GM10248 (cell line): ENCODE results near the gene RALBP1.
"Not testable (repeated sequence)": the region's sequence is repeated elsewhere in the genome, so short reads cannot be mapped to it uniquely, and the experiment has no call there.

Experiments used
- CTCF ChIA-PET: fragments of 300-600 bp; sonication (Branson Sonifier 250); formaldehyde crosslinking; extraction: SDS; loops from one replicate; lab custom pipeline; 2021; ENCODE audit warnings: antibody characterized with exemption; lab: Yijun Ruan, JAX
- POLR2A ChIA-PET: fragments of 350-650 bp; sonication (Branson Sonifier 250); formaldehyde crosslinking; extraction: SDS; loops from one replicate; lab custom pipeline; 2020; ENCODE audit warnings: antibody characterized with exemption; lab: Yijun Ruan, JAX
- DNase-seq: peaks from one replicate; pipeline ENCODE4 v3.0.0; 2012; ENCODE audit errors: extremely low spot score
- TF ChIP-seq, protein P1 (sequence below): IDR thresholded peaks from 2 replicates; pipeline ENCODE4 v1.5.1; 2012; ENCODE audit warnings: mild to moderate bottlenecking, low read depth; ENCODE audit errors: extremely low read depth, missing control alignments, control extremely low read depth

Gene RALBP1

DNA sequence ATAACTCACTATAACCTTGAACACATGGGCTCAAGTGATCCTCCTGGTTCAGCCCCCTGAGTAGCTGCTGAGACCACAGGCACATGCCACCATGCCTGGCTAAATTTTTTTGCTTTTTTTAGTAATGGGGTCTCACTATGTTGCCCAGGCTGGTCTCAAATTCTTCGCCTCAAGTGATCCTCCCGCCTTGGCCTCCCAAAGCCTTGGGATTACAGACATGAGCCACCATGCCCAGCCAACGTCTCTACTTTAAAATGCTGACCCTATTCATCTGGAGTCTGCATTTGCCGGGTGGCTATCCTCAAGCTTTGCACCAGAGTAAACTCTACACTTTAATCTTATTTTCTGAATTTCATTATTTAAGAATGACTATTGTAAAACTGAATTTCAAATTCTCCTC is 37.6 kb upstream of the RALBP1 start:
- ChIA-PET CTCF (interaction anchor here (0.7 kb wide), 1 partner anchor 10 kb away, joined by 3 read pairs; no protein-coding TSS in a partner anchor), POLR2A (no interaction called here)
- DNase-seq: no peak
- TF ChIP-seq, protein P1, sequence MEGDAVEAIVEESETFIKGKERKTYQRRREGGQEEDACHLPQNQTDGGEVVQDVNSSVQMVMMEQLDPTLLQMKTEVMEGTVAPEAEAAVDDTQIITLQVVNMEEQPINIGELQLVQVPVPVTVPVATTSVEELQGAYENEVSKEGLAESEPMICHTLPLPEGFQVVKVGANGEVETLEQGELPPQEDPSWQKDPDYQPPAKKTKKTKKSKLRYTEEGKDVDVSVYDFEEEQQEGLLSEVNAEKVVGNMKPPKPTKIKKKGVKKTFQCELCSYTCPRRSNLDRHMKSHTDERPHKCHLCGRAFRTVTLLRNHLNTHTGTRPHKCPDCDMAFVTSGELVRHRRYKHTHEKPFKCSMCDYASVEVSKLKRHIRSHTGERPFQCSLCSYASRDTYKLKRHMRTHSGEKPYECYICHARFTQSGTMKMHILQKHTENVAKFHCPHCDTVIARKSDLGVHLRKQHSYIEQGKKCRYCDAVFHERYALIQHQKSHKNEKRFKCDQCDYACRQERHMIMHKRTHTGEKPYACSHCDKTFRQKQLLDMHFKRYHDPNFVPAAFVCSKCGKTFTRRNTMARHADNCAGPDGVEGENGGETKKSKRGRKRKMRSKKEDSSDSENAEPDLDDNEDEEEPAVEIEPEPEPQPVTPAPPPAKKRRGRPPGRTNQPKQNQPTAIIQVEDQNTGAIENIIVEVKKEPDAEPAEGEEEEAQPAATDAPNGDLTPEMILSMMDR: no peak

DNA sequence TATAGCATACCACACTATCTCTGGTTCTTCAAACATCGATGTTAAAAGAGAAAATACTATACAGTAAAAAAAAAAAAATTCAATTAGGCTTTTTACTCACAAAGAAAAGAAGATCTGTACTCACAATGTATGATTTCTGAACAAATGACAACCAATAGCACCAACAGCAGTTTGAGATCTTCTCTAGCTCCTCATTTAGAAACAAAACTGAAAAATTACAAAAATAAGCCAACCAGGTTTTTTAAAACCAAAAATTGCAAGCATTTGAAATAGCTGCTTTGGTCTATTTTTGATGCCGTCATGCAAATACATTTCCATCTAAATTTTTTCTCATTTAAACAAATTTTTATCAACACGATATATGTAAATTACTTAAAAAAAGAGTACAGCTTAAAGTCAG is 34.3 kb upstream of the RALBP1 start:
- POLR2A ChIA-PET: interaction anchor here (0.7 kb wide), 1 partner anchor 43 kb away, joined by 3 read pairs; no protein-coding TSS in a partner anchor
- CTCF ChIA-PET: no interaction called here
- TF ChIP-seq, protein P1: no peak
- no peak for DNase-seq

DNA sequence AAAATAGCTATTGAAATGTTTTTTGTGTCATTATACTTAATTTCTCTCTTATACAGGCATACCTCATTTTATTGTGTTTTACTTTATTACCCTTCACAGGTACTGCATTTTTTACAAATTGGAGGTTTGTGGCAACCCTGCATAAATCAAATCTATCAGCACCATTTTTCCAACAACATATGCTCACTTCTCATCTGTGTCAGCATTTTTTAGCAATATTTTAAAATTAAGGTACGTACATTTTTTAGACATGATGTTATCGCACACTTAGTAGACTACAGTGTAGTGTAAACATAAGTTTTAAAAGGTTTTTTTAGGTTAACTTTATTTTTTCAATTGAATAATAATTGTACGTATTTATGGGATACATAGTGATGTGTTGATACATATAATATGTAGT is 30.8 kb upstream of the RALBP1 start:
- POLR2A ChIA-PET: no interaction called here
- TF ChIP-seq, protein P1: no peak
- no peak for DNase-seq
- CTCF ChIA-PET: interaction anchor here (1.0 kb wide), 1 partner anchor 80 kb away, joined by 3 read pairs; no protein-coding TSS in a partner anchor

DNA sequence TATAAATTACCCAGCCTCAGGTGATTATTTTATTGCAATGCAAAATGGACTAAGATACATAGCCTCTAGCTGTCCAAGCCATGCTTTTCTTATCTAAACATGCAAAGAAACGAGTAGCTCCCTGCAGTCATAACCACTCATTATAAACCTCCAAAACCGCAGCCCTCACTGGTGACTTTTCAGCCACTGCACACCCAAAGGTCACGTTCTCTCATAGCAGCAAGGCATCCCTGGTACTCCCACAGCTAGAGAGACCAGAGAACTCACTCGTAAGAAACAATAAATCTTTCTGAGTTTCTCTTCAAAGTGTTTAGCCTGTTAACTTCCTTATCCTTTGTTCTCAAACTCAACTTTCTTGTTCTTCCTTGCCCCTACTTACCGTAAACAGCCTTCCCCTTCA is 28.5 kb upstream of the RALBP1 start:
- POLR2A ChIA-PET: no interaction called here
- TF ChIP-seq, protein P1: no peak
- CTCF ChIA-PET: interaction anchor here (2.9 kb wide), 1 partner anchor 17 kb away, joined by 9 read pairs; no protein-coding TSS in a partner anchor
- no peak for DNase-seq

DNA sequence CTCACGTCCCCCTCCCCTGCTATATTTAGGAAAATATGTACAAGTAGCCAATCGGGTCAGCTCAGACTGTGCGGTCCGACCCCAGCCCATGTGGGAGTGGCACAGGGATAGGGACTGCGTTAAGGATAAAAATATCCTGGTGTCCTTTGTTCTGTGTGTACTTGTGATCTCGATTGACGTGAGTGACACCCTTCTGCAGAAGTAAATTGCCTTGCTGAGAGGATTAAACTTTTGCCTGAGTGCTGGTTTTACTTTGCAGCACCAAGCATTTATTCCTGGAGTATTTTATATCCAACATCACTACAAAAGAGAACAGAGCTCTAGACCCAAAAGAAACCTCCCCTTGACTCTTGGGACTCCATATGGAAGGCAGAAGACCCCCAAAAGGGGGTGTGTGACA is 28.0 kb upstream of the RALBP1 start:
- ChIA-PET CTCF (interaction anchor here (2.9 kb wide), 1 partner anchor 16 kb away, joined by 9 read pairs; no protein-coding TSS in a partner anchor), POLR2A (no interaction called here)
- DNase-seq: no peak
- TF ChIP-seq, protein P1: no peak

DNA sequence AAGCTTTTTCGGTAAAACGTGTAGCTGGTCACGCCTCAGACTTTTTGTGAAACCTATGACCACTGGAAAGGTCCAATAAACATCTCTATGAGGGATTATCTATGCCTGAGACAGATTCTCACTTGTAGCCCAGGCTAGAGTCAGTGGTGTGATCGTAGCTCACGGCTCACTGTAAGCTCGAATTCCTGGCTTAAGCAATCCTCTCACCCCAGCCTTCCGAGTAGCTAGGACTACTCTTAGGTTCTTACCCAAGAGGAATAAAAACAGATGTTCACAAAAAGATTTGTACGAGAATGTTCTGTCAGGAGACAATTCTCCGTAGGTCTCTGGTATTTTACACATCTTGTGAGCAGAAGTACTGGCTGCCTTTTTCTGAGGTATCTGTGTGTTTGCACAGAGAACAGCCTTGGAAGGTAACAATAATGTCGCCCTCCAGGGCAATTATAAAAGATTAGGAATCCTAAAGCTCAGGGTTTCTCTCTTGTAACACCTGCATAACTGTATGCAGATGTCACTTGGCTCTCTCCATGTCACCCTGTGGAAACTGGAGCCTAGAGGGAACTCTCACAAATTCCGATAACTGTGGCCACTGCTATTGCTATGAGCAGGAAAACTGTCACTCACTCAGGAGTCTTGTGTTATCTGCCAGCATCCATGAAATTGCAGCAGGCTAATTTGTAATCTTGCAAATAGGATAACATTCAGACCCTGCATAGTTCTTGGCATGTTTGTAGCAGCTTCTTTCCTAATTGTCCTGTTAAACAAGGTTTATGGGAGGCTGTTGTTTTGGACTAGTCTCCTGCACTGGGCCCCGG is 25.5 kb upstream of the RALBP1 start:
- CTCF ChIA-PET: interaction anchor here (0.8 to 1.0 kb wide), 2 partner anchors 12 to 29 kb away, joined by 3 read pairs; no protein-coding TSS in a partner anchor
- POLR2A ChIA-PET: no interaction called here
- TF ChIP-seq, protein P1: no peak
- DNase-seq: no peak

DNA sequence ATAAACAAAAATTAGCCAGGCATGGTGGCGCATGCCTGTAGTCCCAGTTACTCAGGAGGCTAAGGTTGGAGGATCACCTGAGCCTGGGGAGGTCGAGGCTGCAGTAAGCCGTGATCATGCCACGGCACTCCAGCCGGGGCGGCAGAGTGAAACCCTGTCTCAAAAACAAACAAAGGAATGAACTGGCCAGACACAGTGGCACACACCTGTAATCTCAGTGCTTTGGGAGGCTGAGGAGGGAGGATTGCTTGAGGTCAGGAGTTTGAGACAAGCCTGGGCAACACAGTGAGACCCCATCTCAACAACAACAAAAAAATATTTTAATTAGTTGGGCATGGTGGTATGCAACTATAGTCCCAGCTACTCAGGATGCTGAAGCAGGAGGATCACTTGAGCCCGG is 24.4 kb upstream of the RALBP1 start:
- POLR2A ChIA-PET, DNase-seq, CTCF ChIA-PET: not testable (repeated sequence)
